ENCODE measurements around the gene LGR5. TPM values are rescaled to one million over a fixed set of nuclear protein-coding genes. Genes with fewer than 3 reads are reported as not detected.

The LGR5 gene
- total RNA-seq, 1 experiment from 2014 or later = not detected

- Histone ChIP-seq H3K27me3 (ENCODE audit: insufficient read depth, low read length) (no peaks in the 10 kb centered on the region), H2AFZ (ENCODE audit: low read depth, low read length, poor library complexity, severe bottlenecking) (no peak overlapping the region), H3K36me3 (ENCODE audit: control insufficient read depth in 1 of 2, insufficient read depth in 2 of 2, low read length in 2 of 2) (no peaks in the 10 kb centered on the region), H3K4me2 (ENCODE audit: low read length) (no peak overlapping the region), H3K9ac (ENCODE audit: low read length) (no peak overlapping the region), H3K4me3 (replicated peaks in 1 of 2; ENCODE audit: low read depth in 1 of 2, low read length in 2 of 2) (no peak overlapping the region), H3K9me2 (ENCODE audit: insufficient read depth) (no peaks in the 10 kb centered on the region), H3K9me3 (ENCODE audit: control insufficient read depth in 1 of 2, insufficient read depth in 1 of 2, low read depth in 1 of 2, low read length in 2 of 2) (no peaks in the 10 kb centered on the region), H3K27ac (ENCODE audit: low read depth, low read length) (no peak overlapping the region), H3K4me1 (ENCODE audit: control insufficient read depth in 1 of 2, insufficient read depth in 2 of 2, low read length in 2 of 2) (no peaks in the 10 kb centered on the region), H4K20me1 (ENCODE audit: insufficient read depth) (no peaks in the 10 kb centered on the region), H3K79me2 (ENCODE audit: insufficient read depth, low read length) (no peaks in the 10 kb centered on the region)
- BruUV-seq (replicated peaks) = no TSS peak
- TF ChIP-seq FOSL1 (IDR thresholded peaks at IDR 0.05; ENCODE audit: low read depth) (no peak), EZH2phosphoT487 (IDR thresholded peaks at IDR 0.05; ENCODE audit: borderline replicate concordance) (no peak), CBX3 (IDR thresholded peaks at IDR 0.05; ENCODE audit: low read depth) (no peak), SIN3A (IDR thresholded peaks at IDR 0.05; ENCODE audit: low read depth) (no peak)
- ATAC-seq = no peak
- DNase-seq (ENCODE audit: low read depth, low spot score) = no peak
- CTCF ChIA-PET = no interaction called here
- RAD21 ChIA-PET (ENCODE audit: low non-redundant PET in 1 of 2, low total read pairs in 2 of 2, uncharacterized antibody in 2 of 2, unreplicated experiment in 2 of 2) = no interaction called here
- intact Hi-C loops (cut with micrococcal nuclease) = no loop called here
- POLR2A ChIA-PET = no interaction called here
These were observed 13.9 kb upstream of the LGR5 start for GRCh38 chr12:71425568-71426299.

DNA sequence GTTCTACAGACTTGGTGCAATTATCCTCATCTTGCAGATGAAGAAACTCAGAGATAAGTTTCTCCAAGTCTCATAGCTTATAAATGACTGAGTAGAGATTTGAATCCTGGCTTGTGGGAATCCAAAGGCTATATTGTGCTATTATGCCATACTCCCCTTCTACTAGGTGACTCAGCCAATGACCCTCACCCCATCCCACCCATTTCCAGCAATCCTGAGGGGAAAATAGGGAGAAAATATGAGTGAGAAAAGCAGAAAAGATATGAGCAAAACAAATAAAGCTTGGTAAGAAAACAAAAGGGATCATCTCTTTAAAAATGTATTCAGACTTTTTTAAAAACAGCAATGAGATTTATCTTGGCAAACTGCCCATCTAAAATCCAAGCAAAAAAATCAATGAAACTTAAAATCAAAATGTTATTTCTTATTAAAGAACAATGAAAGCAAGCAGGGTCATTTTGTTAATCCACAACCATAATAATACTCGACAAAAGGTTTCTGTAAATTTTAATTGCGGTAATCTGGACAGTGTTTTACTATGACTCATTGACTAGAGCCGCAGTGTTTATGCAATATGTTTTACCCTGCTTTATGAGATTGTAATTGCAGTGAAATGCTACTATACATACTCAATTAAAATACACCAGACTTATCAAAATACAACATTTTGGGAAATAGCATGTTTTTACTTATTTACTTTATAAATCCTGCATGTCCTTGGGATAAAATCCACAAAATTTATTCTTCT is 13.1 kb upstream of the LGR5 start:
- Histone ChIP-seq H3K36me3 (ENCODE audit: control insufficient read depth in 1 of 2, insufficient read depth in 2 of 2, low read length in 2 of 2) (no peaks in the 10 kb centered on the region), H3K4me1 (ENCODE audit: control insufficient read depth in 1 of 2, insufficient read depth in 2 of 2, low read length in 2 of 2) (no peaks in the 10 kb centered on the region), H3K9me2 (ENCODE audit: insufficient read depth) (no peaks in the 10 kb centered on the region), H3K4me2 (ENCODE audit: low read length) (no peak overlapping the region), H3K9ac (ENCODE audit: low read length) (no peak overlapping the region), H2AFZ (ENCODE audit: low read depth, low read length, poor library complexity, severe bottlenecking) (no peak overlapping the region), H3K4me3 (replicated peaks in 1 of 2; ENCODE audit: low read depth in 1 of 2, low read length in 2 of 2) (no peak overlapping the region), H3K79me2 (ENCODE audit: insufficient read depth, low read length) (no peaks in the 10 kb centered on the region), H3K9me3 (ENCODE audit: control insufficient read depth in 1 of 2, insufficient read depth in 1 of 2, low read depth in 1 of 2, low read length in 2 of 2) (no peaks in the 10 kb centered on the region), H4K20me1 (ENCODE audit: insufficient read depth) (no peaks in the 10 kb centered on the region), H3K27ac (ENCODE audit: low read depth, low read length) (no peak overlapping the region), H3K27me3 (ENCODE audit: insufficient read depth, low read length) (no peaks in the 10 kb centered on the region)
- DNase-seq (ENCODE audit: low read depth, low spot score) (no peak), ATAC-seq (no peak)
- TF ChIP-seq EZH2 (IDR thresholded peaks at IDR 0.05) = no peak
- no peak for TF ChIP-seq TCF7L2 (IDR thresholded peaks at IDR 0.05; ENCODE audit: borderline replicate concordance, extremely low read depth, insufficient read depth, insufficient read length)
- no peak for TF ChIP-seq ATF3 (IDR thresholded peaks at IDR 0.05)
- no peak for TF ChIP-seq ZFX (IDR thresholded peaks at IDR 0.05)
- no peak for TF ChIP-seq EGR1 (IDR thresholded peaks at IDR 0.05; ENCODE audit: low read depth)
- BruUV-seq (replicated peaks) = no TSS peak
- ChIA-PET RAD21 (ENCODE audit: low non-redundant PET in 1 of 2, low total read pairs in 2 of 2, uncharacterized antibody in 2 of 2, unreplicated experiment in 2 of 2) (no interaction called here), POLR2A (no interaction called here), CTCF (no interaction called here)
- intact Hi-C loops (cut with micrococcal nuclease) = no loop called here
